Vagina (tissue), 2 donors: ENCODE data around the gene MAD1L1. TPM values are rescaled to one million over a fixed set of nuclear protein-coding genes. Genes with fewer than 3 reads are reported as not detected.
"Not testable (repeated sequence)": the region's sequence is repeated elsewhere in the genome, so short reads cannot be mapped to it uniquely, and the experiment has no call there.

Source experiments
- DNase-seq, 2 donors: peaks; one replicate each; pipeline ENCODE4 v3.0.0-alpha.2; 2017; ENCODE audit errors: extremely low spot score in 2 of 2
- H3K27ac ChIP-seq: fragments of 200-600 bp; sonication (generic); one replicate; pipeline ENCODE4 v1.5.1; 2019
- H3K27me3 ChIP-seq: fragments of 200-600 bp; sonication (generic); one replicate; pipeline ENCODE4 v1.5.1; 2019
- H3K36me3 ChIP-seq, 2 donors: fragments of 200-600 bp; sonication (generic); one replicate each; pipeline ENCODE4 v1.5.1; 2017 to 2019
- H3K4me1 ChIP-seq: fragments of 200-600 bp; sonication (generic); one replicate; pipeline ENCODE4 v1.5.1; 2019
- H3K4me3 ChIP-seq, 2 donors: fragments of 200-600 bp; sonication (generic); 1 replicate in 1 of 2; 2 replicates in 1 of 2; pipeline ENCODE4 v1.5.1; 2016 to 2019
- H3K9me3 ChIP-seq: fragments of 200-600 bp; sonication (generic); one replicate; pipeline ENCODE4 v1.5.1; 2019
- CTCF ChIP-seq, 3 experiments: fragments of 450-650 bp in 2 of 3; fragments of 200-600 bp in 1 of 3; sonication (generic) in 1 of 3; IDR thresholded peaks; one replicate each; pipeline ENCODE4 v1.5.1; 2017 to 2019; ENCODE audit warnings: antibody characterized with exemption in 3 of 3, mild to moderate bottlenecking in 2 of 3, moderate library complexity in 2 of 3
- POLR2A ChIP-seq, 2 donors: fragments of 450-650 bp; IDR thresholded peaks; one replicate each; pipeline ENCODE4 v1.6.1; 2017; ENCODE audit warnings: antibody characterized with exemption in 2 of 2, mild to moderate bottlenecking in 2 of 2, moderate library complexity in 2 of 2
- POLR2AphosphoS5 ChIP-seq, 2 donors: sonication (generic); formaldehyde crosslinking; IDR thresholded peaks; one replicate each; pipeline ENCODE4 v1.9.0; 2017; ENCODE audit warnings: antibody characterized with exemption in 2 of 2, mild to moderate bottlenecking in 2 of 2, low read depth in 1 of 2; ENCODE audit not compliant: insufficient read depth in 1 of 2
- intact Hi-C: fragments of 100-400 bp; cut with DNase I; formaldehyde crosslinking; loops from one replicate; pipeline ENCODE4 v1.15.1; 2023
- total RNA-seq: library from RNA; depleted of rRNA; stranded (reverse); fragments of >200 nt; gene quantifications from one replicate; pipeline ENCODE4 v1.2.3, GENCODE V29; 2016

MAD1L1 gene
- total RNA-seq, 1 donor from 2014 or later = 62.4 TPM

DNA sequence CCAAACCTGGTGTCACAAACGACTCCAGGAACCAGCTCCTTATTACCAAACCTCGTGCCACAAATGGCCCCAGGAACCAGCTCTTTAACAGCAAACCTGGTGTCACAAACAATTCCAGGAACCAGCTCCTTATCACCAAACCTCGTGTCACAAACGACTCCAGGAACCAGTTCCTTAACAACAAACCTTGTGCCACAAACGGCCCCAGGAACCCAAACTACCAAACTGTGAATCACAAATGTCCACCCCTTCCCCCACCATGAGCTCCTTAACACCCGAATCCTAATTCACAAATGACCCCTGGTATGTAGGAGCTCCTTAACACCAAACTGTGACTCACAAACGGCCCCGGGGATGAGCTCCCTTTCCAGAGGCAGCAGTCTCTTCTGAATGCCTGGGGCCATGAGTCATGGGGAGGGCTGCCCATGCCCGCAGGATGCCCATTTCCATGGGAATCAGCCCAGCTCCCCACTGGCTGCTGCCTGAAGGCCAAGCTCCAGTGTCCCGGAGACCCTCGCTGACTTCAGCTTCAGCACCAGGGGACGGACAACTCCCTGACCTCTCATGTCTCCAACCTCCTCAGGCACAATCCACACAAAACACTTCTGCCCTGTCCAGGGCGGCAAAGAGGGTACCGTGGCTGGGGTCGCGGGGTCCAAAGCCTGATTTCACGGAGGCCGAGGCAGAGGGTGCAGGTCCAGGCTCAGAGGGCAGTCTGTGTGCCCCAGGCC lies 349.5 kb downstream of the MAD1L1 start:
- TF ChIP-seq POLR2A (IDR thresholded peaks at IDR 0.05) = no peak
- no peak for TF ChIP-seq CTCF (IDR thresholded peaks at IDR 0.05)
- no peak for TF ChIP-seq POLR2AphosphoS5 (IDR thresholded peaks at IDR 0.05; ENCODE audit: insufficient read depth in 1 of 2, low read depth in 1 of 2)
- Histone ChIP-seq H3K36me3 (no peaks in the 10 kb centered on the region), H3K4me1 (no peaks in the 10 kb centered on the region), H3K27ac (no peak overlapping the region), H3K27me3 (no peaks in the 10 kb centered on the region), H3K4me3 (no peak overlapping the region), H3K9me3 (peaks cover under 1% of the 10 kb centered on the region)
- intact Hi-C loops = no loop called here
- no peak for DNase-seq

GRCh38 chr7:1882451-1882850 lies 350.3 kb downstream of the MAD1L1 start:
- no peak overlapping the region for H3K4me3 ChIP-seq
- H3K9me3 ChIP-seq = peaks cover 5% of the 10 kb centered on the region
- TF ChIP-seq POLR2A (IDR thresholded peaks at IDR 0.05) (no peak), POLR2AphosphoS5 (IDR thresholded peaks at IDR 0.05; ENCODE audit: insufficient read depth in 1 of 2, low read depth in 1 of 2) (no peak), CTCF (IDR thresholded peaks at IDR 0.05) (no peak)
- no peaks in the 10 kb centered on the region for H3K4me1 ChIP-seq
- DNase-seq = no peak
- intact Hi-C loops = no loop called here
- no peaks in the 10 kb centered on the region for H3K36me3 ChIP-seq
- no peaks in the 10 kb centered on the region for H3K27me3 ChIP-seq
- no peak overlapping the region for H3K27ac ChIP-seq

DNA sequence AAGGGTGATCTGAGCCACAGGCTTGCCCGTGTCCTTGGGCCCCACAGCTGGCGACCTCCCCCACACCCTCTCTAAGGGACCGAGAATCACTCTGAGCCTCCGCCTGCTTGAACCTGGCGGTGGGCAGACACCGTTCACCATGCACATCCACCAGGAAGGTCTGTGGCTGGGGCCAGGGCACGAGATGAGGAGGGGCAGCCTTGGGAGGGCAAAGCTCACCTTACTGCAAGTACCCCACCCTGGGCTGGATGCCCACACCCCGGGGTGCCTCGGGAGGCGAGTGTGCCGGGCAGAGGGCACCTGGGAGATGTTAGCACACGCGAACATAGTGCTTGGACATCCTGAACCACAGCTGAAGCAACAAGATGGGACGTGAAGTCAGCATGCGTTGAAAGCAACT lies 350.8 kb downstream of the MAD1L1 start:
- Histone ChIP-seq H3K27ac (no peak overlapping the region), H3K9me3 (peaks cover 5% of the 10 kb centered on the region), H3K4me1 (no peaks in the 10 kb centered on the region), H3K27me3 (no peaks in the 10 kb centered on the region), H3K36me3 (no peaks in the 10 kb centered on the region), H3K4me3 (no peak overlapping the region)
- intact Hi-C loops = no loop called here
- DNase-seq = no peak
- TF ChIP-seq CTCF (IDR thresholded peaks at IDR 0.05) (no peak), POLR2A (IDR thresholded peaks at IDR 0.05) (no peak), POLR2AphosphoS5 (IDR thresholded peaks at IDR 0.05; ENCODE audit: insufficient read depth in 1 of 2, low read depth in 1 of 2) (no peak)

- H3K4me1 ChIP-seq, intact Hi-C loops, H3K4me3 ChIP-seq: not testable (repeated sequence)
Observed at GRCh38 chr7:1876641-1877040, 356.1 kb downstream of the MAD1L1 start.

GRCh38 chr7:1875392-1876199 lies 357.1 kb downstream of the MAD1L1 start:
- H3K9me3 ChIP-seq, H3K27me3 ChIP-seq, H3K27ac ChIP-seq, H3K36me3 ChIP-seq, H3K4me1 ChIP-seq, intact Hi-C loops, H3K4me3 ChIP-seq, DNase-seq: not testable (repeated sequence)

More at GRCh38 chr7:1876641-1877040, 356.1 kb downstream of the MAD1L1 start:
- not testable (repeated sequence) for H3K36me3 ChIP-seq, H3K9me3 ChIP-seq, DNase-seq, H3K27me3 ChIP-seq, H3K27ac ChIP-seq

GRCh38 chr7:1874590-1875391 lies 358.0 kb downstream of the MAD1L1 start:
- DNase-seq, H3K4me3 ChIP-seq, H3K27me3 ChIP-seq, H3K27ac ChIP-seq, H3K36me3 ChIP-seq, intact Hi-C loops, H3K4me1 ChIP-seq, H3K9me3 ChIP-seq: not testable (repeated sequence)
